Naive thymus-derived CD8-positive, alpha-beta T cell (primary cell): Measurements from ENCODE around the gene PIERCE2. TPM values are rescaled to one million over a fixed set of nuclear protein-coding genes. Genes with fewer than 3 reads are reported as not detected.
"Not testable (repeated sequence)": the region's sequence is repeated elsewhere in the genome, so short reads cannot be mapped to it uniquely, and the experiment has no call there.

Experiments
- ATAC-seq, 2 donors: fragments of 150-1000 bp; cut with Tn5 transposase in 1 of 2; sonication (Bioruptor Pico), chemical (Tn5 transposase) in 1 of 2; 1 replicate in 1 of 2; 2 replicates in 1 of 2; pipeline ENCODE4 v1.10.0; 2021; ENCODE audit warnings: mild to moderate bottlenecking in 2 of 2, moderate library complexity in 2 of 2
- POLR2A ChIA-PET: fragments of 350-600 bp; sonication (Branson Sonifier 250); formaldehyde crosslinking; loops from one replicate; lab custom pipeline; 2021; ENCODE audit warnings: antibody characterized with exemption; lab: Charles Lee
- DNase-seq, 10 donors: peaks; one replicate each; pipeline versions ENCODE4 v3.0.0 to v3.0.0-alpha.2; 2020 to 2022
- H3K27ac Mint-ChIP-seq, 10 donors: one replicate each; pipeline ENCODE4 v1.8.0; 2020 to 2022; ENCODE audit warnings: mild to moderate bottlenecking in 10 of 10, mixed read lengths in 10 of 10, moderate library complexity in 4 of 10, inconsistent platforms in 1 of 10
- H3K27me3 Mint-ChIP-seq, 5 donors: one replicate each; pipeline ENCODE4 v1.8.0; 2021 to 2022; ENCODE audit warnings: mixed read lengths in 5 of 5
- H3K36me3 Mint-ChIP-seq, 3 donors: one replicate each; pipeline ENCODE4 v1.8.0; 2020 to 2022; ENCODE audit warnings: mixed read lengths in 3 of 3, mild to moderate bottlenecking in 2 of 3, inconsistent platforms in 1 of 3
- H3K4me1 Mint-ChIP-seq, 4 donors: one replicate each; pipeline ENCODE4 v1.8.0; 2021 to 2022; ENCODE audit warnings: mixed read lengths in 4 of 4
- H3K4me3 Mint-ChIP-seq, 10 donors: one replicate each; pipeline ENCODE4 v1.8.0; 2020 to 2022; ENCODE audit warnings: mild to moderate bottlenecking in 10 of 10, mixed read lengths in 10 of 10, moderate library complexity in 6 of 10, inconsistent platforms in 1 of 10
- H3K9me3 Mint-ChIP-seq, 9 donors: one replicate each; pipeline ENCODE4 v1.8.0; 2020 to 2022; ENCODE audit warnings: mixed read lengths in 9 of 9, mild to moderate bottlenecking in 3 of 9, inconsistent platforms in 1 of 9, moderate library complexity in 1 of 9
- microRNA-seq: library from miRNA; unstranded; fragments of <30 nt; microRNA quantifications from one replicate; pipeline ENCODE4 v1.2.0, GENCODE V29; 2022; ENCODE audit warnings: borderline microRNAs expressed
- polyA plus RNA-seq, 3 donors: library from polyadenylated mRNA; unstranded; fragments of 300-500 nt; fragmentation: Illumina TruSeq; gene quantifications; one replicate each; pipeline ENCODE4 v1.2.3, GENCODE V29; 2021
- total RNA-seq, 8 experiments: library from RNA in 2 of 8; stranded (reverse) in 2 of 8; gene quantifications; one replicate each; pipeline ENCODE4 v1.2.3 and lab custom pipeline; 2021 to 2026

Gene PIERCE2
- total and polyA plus RNA-seq, 5 experiments from 2014 or later, result 0.44 to 0.50 TPM; not detected in 3

- H3K27ac Mint-ChIP-seq, ATAC-seq, DNase-seq, POLR2A ChIA-PET, H3K4me1 Mint-ChIP-seq, H3K36me3 Mint-ChIP-seq, H3K4me3 Mint-ChIP-seq: not testable (repeated sequence)
- Mint-ChIP-seq H3K9me3 (peaks cover 0 to 11% (median 2%) of the 10 kb centered on the region in 9 donors), H3K27me3 (peaks cover 0 to 10% (median 4%) of the 10 kb centered on the region in 5 donors)
Measured at GRCh38 chr15:55445936-55446335, 37.6 kb downstream of the PIERCE2 start.

GRCh38 chr15:55446379-55447029 lies 38.2 kb downstream of the PIERCE2 start:
- H3K27ac Mint-ChIP-seq, H3K4me3 Mint-ChIP-seq: not testable (repeated sequence)

GRCh38 chr15:55447030-55447394 lies 38.7 kb downstream of the PIERCE2 start:
- peaks cover 0 to 10% (median 5%) of the 10 kb centered on the region in 5 donors for H3K27me3 Mint-ChIP-seq

More at GRCh38 chr15:55446379-55447029, 38.2 kb downstream of the PIERCE2 start:
- ATAC-seq, DNase-seq, POLR2A ChIA-PET, H3K36me3 Mint-ChIP-seq, H3K4me1 Mint-ChIP-seq: not testable (repeated sequence)
- Mint-ChIP-seq H3K9me3 (peaks cover 0 to 11% (median 2%) of the 10 kb centered on the region in 9 donors), H3K27me3 (peaks cover 0 to 10% (median 5%) of the 10 kb centered on the region in 5 donors)

GRCh38 chr15:55457401-55458022 lies 49.2 kb downstream of the PIERCE2 start:
- peaks cover 0 to 23% (median 18%) of the 10 kb centered on the region in 9 donors for H3K9me3 Mint-ChIP-seq
- POLR2A ChIA-PET, result no interaction called here
- H3K4me3 Mint-ChIP-seq, result no peak overlapping the region
- peaks cover 0 to 25% (median 9%) of the 10 kb centered on the region in 3 donors for H3K36me3 Mint-ChIP-seq
- no peak for ATAC-seq
- peaks cover 0 to 5% (median 0%) of the 10 kb centered on the region in 5 donors for H3K27me3 Mint-ChIP-seq
- H3K27ac Mint-ChIP-seq, result no peak overlapping the region
- no peak for DNase-seq
- no peaks in the 10 kb centered on the region for H3K4me1 Mint-ChIP-seq

More at GRCh38 chr15:55447030-55447394, 38.7 kb downstream of the PIERCE2 start:
- H3K4me3 Mint-ChIP-seq, H3K27ac Mint-ChIP-seq, DNase-seq, H3K36me3 Mint-ChIP-seq, ATAC-seq, H3K4me1 Mint-ChIP-seq, POLR2A ChIA-PET: not testable (repeated sequence)
- H3K9me3 Mint-ChIP-seq, result peaks cover 0 to 11% (median 2%) of the 10 kb centered on the region in 9 donors

GRCh38 chr15:55461447-55461846 lies 53.2 kb downstream of the PIERCE2 start:
- ATAC-seq, result no peak

GRCh38 chr15:55468321-55468720 lies 60.0 kb downstream of the PIERCE2 start:
- no peak for DNase-seq
- H3K36me3 Mint-ChIP-seq, result no peaks in the 10 kb centered on the region
- H3K27ac Mint-ChIP-seq, result peak overlapping the region in 1 of 10 donors; percentile 46

More at GRCh38 chr15:55461447-55461846, 53.2 kb downstream of the PIERCE2 start:
- H3K27ac Mint-ChIP-seq, result no peak overlapping the region
- no peak overlapping the region for H3K4me3 Mint-ChIP-seq
- POLR2A ChIA-PET, result no interaction called here
- peaks cover 0 to 25% (median 9%) of the 10 kb centered on the region in 3 donors for H3K36me3 Mint-ChIP-seq
- DNase-seq, result no peak
- peaks cover 0 to 4% (median 0%) of the 10 kb centered on the region in 5 donors for H3K27me3 Mint-ChIP-seq
- H3K9me3 Mint-ChIP-seq, result peaks cover 0 to 24% (median 18%) of the 10 kb centered on the region in 9 donors
- H3K4me1 Mint-ChIP-seq, result no peaks in the 10 kb centered on the region

More at GRCh38 chr15:55468321-55468720, 60.0 kb downstream of the PIERCE2 start:
- Mint-ChIP-seq H3K4me1 (no peaks in the 10 kb centered on the region), H3K4me3 (no peak overlapping the region), H3K27me3 (peaks cover 0 to 2% (median 0%) of the 10 kb centered on the region in 5 donors), H3K9me3 (no peaks in the 10 kb centered on the region)
- no peak for ATAC-seq
- POLR2A ChIA-PET, result no interaction called here

Small RNA genes lying within 50 kb of the gene (microRNA-seq; reads per million reads assigned to microRNA genes)
- gene MIR628, result 32.2 reads per million, percentile 48 among the genes with 10 or more reads in this experiment

Other genes with a start within 250 kb of the PIERCE2 start
- 100 to 1,000 TPM; 139 to 147 TPM for gene RSL24D1, start 211.6 kb upstream of the PIERCE2 start, total RNA-seq
- gene RSL24D1, start 211.6 kb upstream of the PIERCE2 start, polyA plus RNA-seq, result 100 to 1,000 TPM in 1 of 3 donors, 10 to 100 TPM in 2; 78.8 to 116 (median 93.2) TPM
- 10 to 100 TPM; 26.2 to 28.0 TPM for gene RAB27A, start 118.7 kb upstream of the PIERCE2 start, total RNA-seq
- gene RAB27A, start 118.7 kb upstream of the PIERCE2 start, polyA plus RNA-seq, result 10 to 100 TPM; 35.0 to 88.0 (median 39.3) TPM
- 10 to 100 TPM; 15.7 to 16.5 TPM for gene PIGBOS1, start 89.4 kb upstream of the PIERCE2 start, total RNA-seq
- gene PIGBOS1, start 89.4 kb upstream of the PIERCE2 start, polyA plus RNA-seq, result 10 to 100 TPM; 28.4 to 37.5 (median 34.0) TPM
- gene PIGB, start 89.3 kb upstream of the PIERCE2 start, total RNA-seq, result 10 to 100 TPM; 12.4 to 21.2 TPM
- 10 to 100 TPM; 10.8 to 15.3 (median 13.5) TPM for gene PIGB, start 89.3 kb upstream of the PIERCE2 start, polyA plus RNA-seq
- gene CCPG1, start 136 bp upstream of the PIERCE2 start, total RNA-seq, result 10 to 100 TPM; 30.4 to 30.9 TPM
- gene CCPG1, start 136 bp upstream of the PIERCE2 start, polyA plus RNA-seq, result 10 to 100 TPM; 13.1 to 30.4 (median 29.2) TPM
- 1 to 10 TPM; 2.6 to 2.9 TPM for gene DNAAF4, start 99.7 kb downstream of the PIERCE2 start, total RNA-seq
- under 1 TPM in 2 of 3 donors, not detected in 1; 0.24 to 0.63 TPM for gene DNAAF4, start 99.7 kb downstream of the PIERCE2 start, polyA plus RNA-seq
- not detected for gene PYGO1, start 179.8 kb downstream of the PIERCE2 start, total RNA-seq
- not detected for gene PYGO1, start 179.8 kb downstream of the PIERCE2 start, polyA plus RNA-seq